Activated naive CD8-positive, alpha-beta T cell treated with anti-CD3 and anti-CD28 coated beads, Interleukin-2, amount 50 U/mL, for 24 hours (primary cell): ENCODE measurements around the gene EBF3.

Experiments
- ATAC-seq: fragments of 150-1000 bp; cut with Tn5 transposase; one replicate; pipeline ENCODE4 v1.10.0; 2021
- DNase-seq: peaks from one replicate; pipeline ENCODE4 v3.0.0; 2021
- H3K27ac Mint-ChIP-seq: one replicate; pipeline ENCODE4 v1.8.0; 2021; ENCODE audit warnings: mild to moderate bottlenecking, mixed read lengths
- H3K27me3 Mint-ChIP-seq: one replicate; pipeline ENCODE4 v1.8.0; 2021; ENCODE audit warnings: mixed read lengths
- H3K36me3 Mint-ChIP-seq: one replicate; pipeline ENCODE4 v1.8.0; 2021; ENCODE audit warnings: low read depth, mixed read lengths
- H3K4me1 Mint-ChIP-seq: one replicate; pipeline ENCODE4 v1.8.0; 2021; ENCODE audit warnings: mixed read lengths
- H3K4me3 Mint-ChIP-seq: one replicate; pipeline ENCODE4 v1.8.0; 2021; ENCODE audit warnings: mild to moderate bottlenecking, moderate library complexity, mixed read lengths
- H3K9me3 Mint-ChIP-seq: one replicate; pipeline ENCODE4 v1.8.0; 2021; ENCODE audit warnings: mixed read lengths

The EBF3 gene

GRCh38 chr10:129870961-129871621, 93.0 kb downstream of the EBF3 start:
- no peaks in the 10 kb centered on the region for H3K36me3 Mint-ChIP-seq
- H3K27ac Mint-ChIP-seq: no peak overlapping the region
- H3K4me3 Mint-ChIP-seq: no peak overlapping the region
- ATAC-seq: no peak
- H3K4me1 Mint-ChIP-seq: peaks cover 6% of the 10 kb centered on the region
- H3K9me3 Mint-ChIP-seq: no peaks in the 10 kb centered on the region
- DNase-seq: no peak
- no peaks in the 10 kb centered on the region for H3K27me3 Mint-ChIP-seq

GRCh38 chr10:129870474-129870757, 93.7 kb downstream of the EBF3 start:
- ATAC-seq (no peak), DNase-seq (no peak)
- Mint-ChIP-seq H3K9me3 (no peaks in the 10 kb centered on the region), H3K36me3 (no peaks in the 10 kb centered on the region), H3K27ac (no peak overlapping the region), H3K27me3 (no peaks in the 10 kb centered on the region), H3K4me3 (no peak overlapping the region), H3K4me1 (peaks cover 6% of the 10 kb centered on the region)

GRCh38 chr10:129869596-129870473, 94.2 kb downstream of the EBF3 start:
- H3K36me3 Mint-ChIP-seq: no peaks in the 10 kb centered on the region
- no peak overlapping the region for H3K4me3 Mint-ChIP-seq
- no peak for ATAC-seq
- peaks cover 6% of the 10 kb centered on the region for H3K4me1 Mint-ChIP-seq
- DNase-seq: no peak
- no peaks in the 10 kb centered on the region for H3K9me3 Mint-ChIP-seq
- H3K27ac Mint-ChIP-seq: no peak overlapping the region
- no peaks in the 10 kb centered on the region for H3K27me3 Mint-ChIP-seq

- DNase-seq (no peak), ATAC-seq (no peak)
- Mint-ChIP-seq H3K27me3 (no peaks in the 10 kb centered on the region), H3K9me3 (no peaks in the 10 kb centered on the region), H3K36me3 (no peaks in the 10 kb centered on the region), H3K27ac (no peak overlapping the region), H3K4me3 (no peak overlapping the region), H3K4me1 (peaks cover 6% of the 10 kb centered on the region)
Observed at GRCh38 chr10:129868449-129869035, 95.5 kb downstream of the EBF3 start.

GRCh38 chr10:129867631-129868179, 96.4 kb downstream of the EBF3 start:
- DNase-seq (no peak), ATAC-seq (no peak)
- Mint-ChIP-seq H3K9me3 (no peaks in the 10 kb centered on the region), H3K27ac (no peak overlapping the region), H3K27me3 (no peaks in the 10 kb centered on the region), H3K4me1 (peaks cover 6% of the 10 kb centered on the region), H3K4me3 (no peak overlapping the region), H3K36me3 (no peaks in the 10 kb centered on the region)

- no peaks in the 10 kb centered on the region for H3K36me3 Mint-ChIP-seq
- no peak for ATAC-seq
- DNase-seq: no peak
- H3K27me3 Mint-ChIP-seq: no peaks in the 10 kb centered on the region
- H3K9me3 Mint-ChIP-seq: no peaks in the 10 kb centered on the region
- no peak overlapping the region for H3K4me3 Mint-ChIP-seq
- H3K4me1 Mint-ChIP-seq: peaks cover 6% of the 10 kb centered on the region
- no peak overlapping the region for H3K27ac Mint-ChIP-seq
Observed at GRCh38 chr10:129866894-129867293, 97.2 kb downstream of the EBF3 start.

GRCh38 chr10:129865960-129866359, 98.1 kb downstream of the EBF3 start:
- no peak overlapping the region for H3K27ac Mint-ChIP-seq
- no peaks in the 10 kb centered on the region for H3K36me3 Mint-ChIP-seq

GRCh38 chr10:129865413-129865812, 98.7 kb downstream of the EBF3 start:
- no peaks in the 10 kb centered on the region for H3K36me3 Mint-ChIP-seq
- no peaks in the 10 kb centered on the region for H3K4me1 Mint-ChIP-seq
- ATAC-seq (no peak), DNase-seq (no peak)
- H3K9me3 Mint-ChIP-seq: no peaks in the 10 kb centered on the region
- H3K27me3 Mint-ChIP-seq: no peaks in the 10 kb centered on the region
- no peak overlapping the region for H3K27ac Mint-ChIP-seq
- no peak overlapping the region for H3K4me3 Mint-ChIP-seq

More at GRCh38 chr10:129865960-129866359, 98.1 kb downstream of the EBF3 start:
- no peak for DNase-seq
- ATAC-seq: no peak
- H3K4me3 Mint-ChIP-seq: no peak overlapping the region
- H3K27me3 Mint-ChIP-seq: no peaks in the 10 kb centered on the region
- no peaks in the 10 kb centered on the region for H3K9me3 Mint-ChIP-seq
- peaks cover 2% of the 10 kb centered on the region for H3K4me1 Mint-ChIP-seq

GRCh38 chr10:129864601-129865126, 99.4 kb downstream of the EBF3 start:
- DNase-seq (no peak), ATAC-seq (no peak)
- H3K9me3 Mint-ChIP-seq: no peaks in the 10 kb centered on the region
- no peak overlapping the region for H3K27ac Mint-ChIP-seq
- no peaks in the 10 kb centered on the region for H3K4me1 Mint-ChIP-seq
- H3K4me3 Mint-ChIP-seq: no peak overlapping the region
- no peaks in the 10 kb centered on the region for H3K36me3 Mint-ChIP-seq
- H3K27me3 Mint-ChIP-seq: no peaks in the 10 kb centered on the region

GRCh38 chr10:129864082-129864481, 100.0 kb downstream of the EBF3 start:
- Mint-ChIP-seq H3K4me3 (no peak overlapping the region), H3K36me3 (no peaks in the 10 kb centered on the region), H3K4me1 (no peaks in the 10 kb centered on the region), H3K27ac (no peak overlapping the region), H3K27me3 (no peaks in the 10 kb centered on the region), H3K9me3 (no peaks in the 10 kb centered on the region)
- no peak for ATAC-seq
- no peak for DNase-seq

GRCh38 chr10:129863201-129863663, 100.8 kb downstream of the EBF3 start:
- Mint-ChIP-seq H3K9me3 (no peaks in the 10 kb centered on the region), H3K4me3 (no peak overlapping the region), H3K4me1 (no peaks in the 10 kb centered on the region), H3K36me3 (no peaks in the 10 kb centered on the region), H3K27me3 (no peaks in the 10 kb centered on the region), H3K27ac (no peak overlapping the region)
- DNase-seq: no peak
- ATAC-seq: no peak

GRCh38 chr10:129861776-129862531, 102.1 kb downstream of the EBF3 start:
- Mint-ChIP-seq H3K36me3 (no peaks in the 10 kb centered on the region), H3K27ac (no peak overlapping the region), H3K4me1 (no peaks in the 10 kb centered on the region), H3K27me3 (no peaks in the 10 kb centered on the region), H3K9me3 (no peaks in the 10 kb centered on the region), H3K4me3 (no peak overlapping the region)
- ATAC-seq: no peak
- no peak for DNase-seq

GRCh38 chr10:129860396-129860795, 103.7 kb downstream of the EBF3 start:
- DNase-seq (no peak), ATAC-seq (no peak)
- Mint-ChIP-seq H3K4me1 (no peaks in the 10 kb centered on the region), H3K36me3 (no peaks in the 10 kb centered on the region), H3K27ac (no peak overlapping the region), H3K27me3 (no peaks in the 10 kb centered on the region), H3K4me3 (no peak overlapping the region), H3K9me3 (no peaks in the 10 kb centered on the region)

- Mint-ChIP-seq H3K36me3 (no peaks in the 10 kb centered on the region), H3K27ac (no peak overlapping the region), H3K4me1 (no peaks in the 10 kb centered on the region), H3K27me3 (no peaks in the 10 kb centered on the region), H3K9me3 (no peaks in the 10 kb centered on the region), H3K4me3 (no peak overlapping the region)
- ATAC-seq (no peak), DNase-seq (no peak)
Observed at GRCh38 chr10:129859536-129859935, 104.5 kb downstream of the EBF3 start.
